ENCODE data around the gene MSI2. TPM values are rescaled to one million over a fixed set of nuclear protein-coding genes. Genes with fewer than 3 reads are reported as not detected.

Gene MSI2
- total RNA-seq, 4 donors from 2014 or later = 27.3 to 50.4 (median 36.8) TPM

GRCh38 chr17:57536289-57536688 lies 280.0 kb downstream of the MSI2 start:
- no peak for ATAC-seq

GRCh38 chr17:57536789-57537523 lies 280.6 kb downstream of the MSI2 start:
- H3K9me3 ChIP-seq = no peaks in the 10 kb centered on the region
- no peaks in the 10 kb centered on the region for H3K27me3 ChIP-seq
- ATAC-seq = no peak
- H3K27ac ChIP-seq = no peak overlapping the region
- H3K4me1 ChIP-seq = peaks cover 0 to 14% (median 0%) of the 10 kb centered on the region in 3 donors
- WGBS, 2 donors (ENCODE audit: low coverage in 1 of 2) = 87 to 90% methylated on average over 4 to 8 of the region's 10 CpGs
- TF ChIP-seq EP300 (IDR thresholded peaks at IDR 0.05) = no peak
- TF ChIP-seq POLR2A (IDR thresholded peaks at IDR 0.05) = no peak
- TF ChIP-seq POLR2AphosphoS5 (IDR thresholded peaks at IDR 0.05) = no peak
- TF ChIP-seq, protein P1, sequence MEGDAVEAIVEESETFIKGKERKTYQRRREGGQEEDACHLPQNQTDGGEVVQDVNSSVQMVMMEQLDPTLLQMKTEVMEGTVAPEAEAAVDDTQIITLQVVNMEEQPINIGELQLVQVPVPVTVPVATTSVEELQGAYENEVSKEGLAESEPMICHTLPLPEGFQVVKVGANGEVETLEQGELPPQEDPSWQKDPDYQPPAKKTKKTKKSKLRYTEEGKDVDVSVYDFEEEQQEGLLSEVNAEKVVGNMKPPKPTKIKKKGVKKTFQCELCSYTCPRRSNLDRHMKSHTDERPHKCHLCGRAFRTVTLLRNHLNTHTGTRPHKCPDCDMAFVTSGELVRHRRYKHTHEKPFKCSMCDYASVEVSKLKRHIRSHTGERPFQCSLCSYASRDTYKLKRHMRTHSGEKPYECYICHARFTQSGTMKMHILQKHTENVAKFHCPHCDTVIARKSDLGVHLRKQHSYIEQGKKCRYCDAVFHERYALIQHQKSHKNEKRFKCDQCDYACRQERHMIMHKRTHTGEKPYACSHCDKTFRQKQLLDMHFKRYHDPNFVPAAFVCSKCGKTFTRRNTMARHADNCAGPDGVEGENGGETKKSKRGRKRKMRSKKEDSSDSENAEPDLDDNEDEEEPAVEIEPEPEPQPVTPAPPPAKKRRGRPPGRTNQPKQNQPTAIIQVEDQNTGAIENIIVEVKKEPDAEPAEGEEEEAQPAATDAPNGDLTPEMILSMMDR (IDR thresholded peaks at IDR 0.05) = no peak
- H3K36me3 ChIP-seq = peaks cover 0 to 6% of the 10 kb centered on the region in 2 donors
- no peak overlapping the region for H3K4me3 ChIP-seq

More at GRCh38 chr17:57536289-57536688, 280.0 kb downstream of the MSI2 start:
- H3K9me3 ChIP-seq = no peaks in the 10 kb centered on the region
- H3K36me3 ChIP-seq = peaks cover 0 to 6% of the 10 kb centered on the region in 2 donors
- no peak overlapping the region for H3K27ac ChIP-seq
- H3K4me3 ChIP-seq = no peak overlapping the region
- H3K27me3 ChIP-seq = no peaks in the 10 kb centered on the region
- TF ChIP-seq POLR2AphosphoS5 (IDR thresholded peaks at IDR 0.05) (no peak), POLR2A (IDR thresholded peaks at IDR 0.05) (no peak), EP300 (IDR thresholded peaks at IDR 0.05) (no peak)
- TF ChIP-seq, protein P1 (IDR thresholded peaks at IDR 0.05) = no peak
- 86 to 92% methylated on average over 4 of the region's 4 CpGs for WGBS, 2 donors (ENCODE audit: low coverage in 1 of 2)
- H3K4me1 ChIP-seq = peaks cover 0 to 9% (median 0%) of the 10 kb centered on the region in 3 donors

- Histone ChIP-seq H3K27ac (peak overlapping the region in 1 of 4 donors; percentile 49), H3K4me1 (peaks cover 0 to 21% (median 0%) of the 10 kb centered on the region in 3 donors), H3K27me3 (no peaks in the 10 kb centered on the region), H3K4me3 (no peak overlapping the region), H3K9me3 (no peaks in the 10 kb centered on the region), H3K36me3 (peaks cover 0 to 3% of the 10 kb centered on the region in 2 donors)
- ATAC-seq = no peak
- 47 to 56% methylated on average over 8 to 10 of the region's 17 CpGs for WGBS, 2 donors (ENCODE audit: low coverage in 1 of 2)
- TF ChIP-seq POLR2AphosphoS5 (IDR thresholded peaks at IDR 0.05) = no peak
- TF ChIP-seq EP300 (IDR thresholded peaks at IDR 0.05) = no peak
- TF ChIP-seq, protein P1 (IDR thresholded peaks at IDR 0.05) = no peak
- TF ChIP-seq POLR2A (IDR thresholded peaks at IDR 0.05) = no peak
These were observed 281.4 kb downstream of the MSI2 start for GRCh38 chr17:57537524-57538410.

DNA sequence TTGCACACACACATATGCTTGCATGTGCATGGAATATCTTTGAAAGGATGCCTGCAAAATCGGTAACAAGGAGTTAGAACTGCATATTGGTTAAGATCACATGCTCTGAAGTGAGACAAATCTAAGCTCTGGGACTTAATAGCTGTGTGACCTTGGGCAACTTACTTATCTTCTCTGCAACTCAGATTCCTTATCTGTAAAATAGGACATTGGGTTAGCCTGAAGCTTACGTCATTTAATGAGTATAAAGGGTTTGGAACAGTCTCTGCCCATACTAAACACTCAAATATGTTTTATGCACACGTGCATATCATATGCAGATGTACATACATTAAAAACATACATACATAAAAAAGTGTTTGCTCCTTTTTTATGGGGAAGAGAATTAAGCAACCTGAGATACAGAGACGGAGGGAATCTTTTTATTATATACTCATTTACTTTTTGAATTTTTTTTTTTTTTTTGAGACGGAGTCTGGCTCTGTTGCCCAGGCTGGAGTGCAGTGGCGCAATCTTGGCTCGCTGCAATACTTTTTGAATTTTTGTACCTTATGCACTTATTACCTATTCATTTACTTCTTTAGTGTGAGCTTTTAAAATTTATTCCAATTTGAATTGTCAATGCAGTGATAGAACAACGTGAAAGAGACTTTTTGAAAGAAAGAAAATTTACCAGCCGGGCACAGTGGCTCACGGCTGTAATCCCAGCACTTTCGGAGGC lies 282.6 kb downstream of the MSI2 start:
- ATAC-seq = no peak
- peaks cover 0 to 21% (median 0%) of the 10 kb centered on the region in 3 donors for H3K4me1 ChIP-seq
- H3K36me3 ChIP-seq = no peaks in the 10 kb centered on the region
- TF ChIP-seq, protein P1 (IDR thresholded peaks at IDR 0.05) = no peak
- TF ChIP-seq POLR2AphosphoS5 (IDR thresholded peaks at IDR 0.05) (no peak), EP300 (IDR thresholded peaks at IDR 0.05) (no peak), POLR2A (IDR thresholded peaks at IDR 0.05) (no peak)
- H3K27ac ChIP-seq = no peak overlapping the region
- H3K27me3 ChIP-seq = no peaks in the 10 kb centered on the region
- no peak overlapping the region for H3K4me3 ChIP-seq
- WGBS, 2 donors (ENCODE audit: low coverage in 1 of 2) = 84 to 90% methylated on average over 11 of the region's 11 CpGs
- H3K9me3 ChIP-seq = no peaks in the 10 kb centered on the region

All from gastroesophageal sphincter (tissue), 4 donors.